ENCODE data around the gene HEG1.

Gene HEG1

GRCh38 chr3:124966521-124967445, 89.0 kb downstream of the HEG1 start:
- DNase-seq = no peak
- no peak for TF ChIP-seq CTCF (IDR thresholded peaks at IDR 0.05)
- intact Hi-C loops (cut with DNase I; ENCODE audit: low total_unique reads) = no loop called here

GRCh38 chr3:124965413-124965812, 90.4 kb downstream of the HEG1 start:
- intact Hi-C loops (cut with DNase I; ENCODE audit: low total_unique reads) = no loop called here
- Histone ChIP-seq H3K4me3 (no peak overlapping the region), H3K9me3 (no peaks in the 10 kb centered on the region), H3K27ac (no peak overlapping the region), H3K36me3 (peaks cover 12 to 27% (median 21%) of the 10 kb centered on the region in 3 donors), H3K27me3 (no peaks in the 10 kb centered on the region), H3K4me1 (no peaks in the 10 kb centered on the region)
- TF ChIP-seq CTCF (IDR thresholded peaks at IDR 0.05) = no peak
- DNase-seq = no peak

More at GRCh38 chr3:124966521-124967445, 89.0 kb downstream of the HEG1 start:
- H3K27me3 ChIP-seq = no peaks in the 10 kb centered on the region
- no peak overlapping the region for H3K27ac ChIP-seq
- no peak overlapping the region for H3K4me3 ChIP-seq
- peaks cover 17 to 38% (median 34%) of the 10 kb centered on the region in 3 donors for H3K36me3 ChIP-seq
- H3K9me3 ChIP-seq = no peaks in the 10 kb centered on the region
- no peaks in the 10 kb centered on the region for H3K4me1 ChIP-seq

- no peak for DNase-seq
- H3K27me3 ChIP-seq = no peaks in the 10 kb centered on the region
- intact Hi-C loops (cut with DNase I; ENCODE audit: low total_unique reads) = no loop called here
Measured at GRCh38 chr3:124964387-124964786, 91.4 kb downstream of the HEG1 start.

GRCh38 chr3:124963755-124964154, 92.0 kb downstream of the HEG1 start:
- H3K9me3 ChIP-seq = no peaks in the 10 kb centered on the region
- TF ChIP-seq CTCF (IDR thresholded peaks at IDR 0.05) = no peak
- H3K4me1 ChIP-seq = no peaks in the 10 kb centered on the region
- H3K27ac ChIP-seq = no peak overlapping the region
- peaks cover 0 to 10% (median 8%) of the 10 kb centered on the region in 3 donors for H3K36me3 ChIP-seq
- DNase-seq = no peak
- intact Hi-C loops (cut with DNase I; ENCODE audit: low total_unique reads) = no loop called here
- H3K4me3 ChIP-seq = no peak overlapping the region
- H3K27me3 ChIP-seq = no peaks in the 10 kb centered on the region

More at GRCh38 chr3:124964387-124964786, 91.4 kb downstream of the HEG1 start:
- no peak overlapping the region for H3K27ac ChIP-seq
- no peak for TF ChIP-seq CTCF (IDR thresholded peaks at IDR 0.05)
- H3K36me3 ChIP-seq = peaks cover 1 to 16% (median 11%) of the 10 kb centered on the region in 3 donors
- no peaks in the 10 kb centered on the region for H3K4me1 ChIP-seq
- no peaks in the 10 kb centered on the region for H3K9me3 ChIP-seq
- no peak overlapping the region for H3K4me3 ChIP-seq

GRCh38 chr3:124962403-124962940, 93.3 kb downstream of the HEG1 start:
- intact Hi-C loops (cut with DNase I; ENCODE audit: low total_unique reads) = no loop called here
- Histone ChIP-seq H3K4me3 (no peak overlapping the region), H3K27me3 (no peaks in the 10 kb centered on the region), H3K27ac (no peak overlapping the region), H3K9me3 (no peaks in the 10 kb centered on the region), H3K4me1 (no peaks in the 10 kb centered on the region), H3K36me3 (peaks cover 0 to under 1% (median 0%) of the 10 kb centered on the region in 3 donors)
- TF ChIP-seq CTCF (IDR thresholded peaks at IDR 0.05) = no peak
- DNase-seq = no peak

Measured in tibial artery (tissue), 4 donors.